Stomach (tissue), 4 donors: ENCODE results near the gene RNF207.

Source experiments
- CTCF ChIP-seq, 7 experiments: fragments of 450-650 bp in 4 of 7; fragments of 200-600 bp in 3 of 7; sonication (generic) in 3 of 7; IDR thresholded peaks; one replicate each; pipeline ENCODE4 v1.5.1; 2016 to 2019; ENCODE audit warnings: antibody characterized with exemption in 7 of 7, control low read depth in 2 of 7, mild to moderate bottlenecking in 1 of 7
- EP300 ChIP-seq: sonication (generic); formaldehyde crosslinking; IDR thresholded peaks from one replicate; pipeline ENCODE4 v1.6.1; 2017; ENCODE audit warnings: antibody characterized with exemption
- POLR2A ChIP-seq, 4 donors: fragments of 450-650 bp; IDR thresholded peaks; one replicate each; pipeline ENCODE4 v1.6.1; 2016; ENCODE audit warnings: antibody characterized with exemption in 4 of 4, control low read depth in 2 of 4, mild to moderate bottlenecking in 1 of 4, moderate library complexity in 1 of 4
- POLR2AphosphoS5 ChIP-seq, 3 donors: sonication (generic); formaldehyde crosslinking; IDR thresholded peaks; one replicate each; pipeline ENCODE4 v1.6.1; 2016; ENCODE audit warnings: antibody characterized with exemption in 3 of 3

GRCh38 chr1:6207921-6208320 lies 2.0 kb downstream of the RNF207 start:
- TF ChIP-seq CTCF (IDR thresholded peaks at IDR 0.05) (no peak), POLR2AphosphoS5 (IDR thresholded peaks at IDR 0.05) (no peak), POLR2A (IDR thresholded peaks at IDR 0.05) (no peak), EP300 (no peak)
